Umbilical cord (tissue), 2 donors: ENCODE measurements around the gene SPIRE1. TPM values are rescaled to one million over a fixed set of nuclear protein-coding genes. Genes with fewer than 3 reads are reported as not detected.

Experiments used
- DNase-seq: peaks from one replicate; pipeline ENCODE4 v3.0.0-alpha.2; 2015; ENCODE audit warnings: low spot score
- total RNA-seq: library from RNA; depleted of rRNA; stranded (reverse); fragments of >200 nt; gene quantifications from one replicate; pipeline ENCODE4 v1.2.3, GENCODE V29; 2014; ENCODE audit warnings: low replicate concordance; ENCODE audit not compliant: insufficient read depth

The SPIRE1 gene
- total RNA-seq, 1 donor from 2014 or later = 22.1 TPM

DNA sequence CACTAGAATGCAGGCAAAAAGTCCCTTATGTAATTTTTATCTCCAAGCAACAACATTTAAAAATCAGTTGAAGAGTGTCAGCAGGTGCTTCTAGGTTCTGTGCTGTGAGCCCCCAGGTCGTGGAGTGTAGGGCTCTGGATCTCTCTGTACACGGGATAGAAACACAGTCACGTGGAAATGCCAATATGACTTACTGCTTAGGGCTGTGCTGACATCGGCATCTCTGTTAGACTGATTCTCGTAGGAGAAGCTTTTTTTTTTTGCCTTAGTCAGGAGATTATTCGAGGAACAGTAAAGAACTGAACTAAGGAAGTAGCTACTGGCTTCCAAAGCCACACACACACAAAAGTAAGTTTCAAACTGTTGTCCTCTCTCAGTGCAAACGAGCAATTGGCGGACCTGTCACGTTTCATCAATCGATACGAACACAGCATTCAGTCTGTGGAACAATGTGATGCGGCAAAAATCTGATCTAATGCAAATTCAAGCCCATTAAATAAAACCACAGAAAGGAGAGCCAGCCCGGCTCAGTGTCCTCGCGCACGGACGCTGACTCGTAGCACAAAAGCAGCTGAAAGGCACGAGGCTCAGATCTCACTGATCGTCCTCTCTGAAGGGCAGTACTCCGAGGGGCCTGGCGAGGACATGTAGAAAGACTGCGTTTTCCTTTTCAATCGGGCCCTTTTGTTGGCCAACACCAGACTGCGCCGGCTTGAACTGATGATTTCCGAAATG lies 208.7 kb downstream of the SPIRE1 start:
- peak; percentile 31 for DNase-seq

DNA sequence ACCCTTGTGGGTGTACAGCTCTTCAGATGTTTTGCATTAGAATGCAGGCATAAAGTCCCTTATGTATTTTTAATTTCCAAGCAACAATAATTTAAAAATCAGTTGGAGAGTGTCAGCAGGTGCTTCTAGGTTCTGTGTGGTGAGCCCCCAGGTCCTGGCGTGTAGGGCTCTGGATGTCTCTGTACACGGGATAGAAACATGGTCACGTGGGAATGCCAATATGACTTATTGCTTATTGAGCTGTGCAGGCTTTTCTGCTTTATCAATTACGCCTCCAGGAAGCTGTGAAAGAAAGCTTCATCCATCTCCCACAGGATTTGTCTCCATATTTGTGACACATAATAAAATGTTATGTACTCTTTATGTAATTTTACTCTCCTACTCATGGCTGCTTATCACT lies 212.4 kb downstream of the SPIRE1 start:
- no peak for DNase-seq

DNA sequence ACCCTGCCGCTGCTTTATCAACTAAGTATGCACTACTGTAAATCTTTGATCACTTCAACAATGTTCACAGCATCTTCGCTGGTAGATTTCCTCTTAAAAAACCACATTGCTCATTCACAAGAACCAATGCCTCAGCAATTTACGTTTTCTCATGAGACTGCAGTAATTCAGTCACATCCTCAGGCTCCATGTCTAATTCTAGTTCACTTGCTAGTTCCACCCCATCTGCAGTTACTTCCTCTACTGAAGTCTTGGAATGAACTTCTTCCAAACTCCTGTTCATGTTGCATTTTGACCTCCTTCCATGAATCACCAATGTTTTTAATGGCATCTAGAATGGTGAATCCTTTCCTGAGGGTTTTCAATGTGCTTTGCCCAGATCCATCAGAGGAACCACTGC lies 214.4 kb downstream of the SPIRE1 start:
- DNase-seq = peak; percentile 20

DNA sequence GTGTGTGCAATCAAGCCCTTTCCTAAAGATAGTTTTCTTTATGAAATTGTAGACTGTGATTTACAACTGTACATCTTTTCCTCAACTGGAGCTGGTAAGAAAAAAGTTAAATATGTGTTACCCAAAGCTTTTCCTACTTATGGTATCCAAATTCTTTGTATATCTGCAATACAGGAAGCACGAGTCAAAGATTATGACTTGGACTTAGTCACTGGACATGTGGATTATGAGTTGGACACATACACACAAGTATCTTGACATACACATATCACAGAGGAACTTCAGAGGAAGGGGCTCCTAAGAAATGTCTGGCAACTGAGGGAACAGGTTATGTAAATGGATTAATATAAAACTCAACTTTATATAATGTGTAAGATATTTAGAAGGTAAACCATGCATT lies 215.0 kb downstream of the SPIRE1 start:
- DNase-seq = no peak

DNA sequence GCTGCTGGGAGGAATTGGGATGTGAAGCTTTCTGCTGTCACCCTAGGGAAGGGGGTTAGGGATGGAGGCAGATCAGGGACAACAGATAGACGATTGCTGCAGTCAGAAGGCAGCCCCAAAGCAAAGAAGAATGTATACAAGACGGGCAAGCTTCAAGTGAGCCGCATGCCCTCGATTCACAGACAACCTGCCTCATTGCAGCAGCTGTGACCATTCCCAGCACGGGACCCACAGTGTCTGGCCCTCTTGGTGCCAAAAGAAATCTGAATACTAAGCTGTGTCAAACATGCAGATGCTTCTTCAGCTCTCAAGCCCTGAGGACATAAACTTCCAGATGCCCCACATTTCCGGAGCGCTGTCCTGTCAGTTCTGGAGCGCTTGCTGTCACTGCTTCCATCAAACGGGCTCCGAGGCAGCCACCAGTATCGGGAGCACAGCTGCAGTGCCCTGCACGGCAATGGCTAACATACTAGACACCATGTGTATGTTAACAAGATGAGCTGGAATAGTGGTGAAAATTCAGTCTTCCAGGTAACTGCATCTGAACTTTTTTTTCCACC lies 216.4 kb downstream of the SPIRE1 start:
- no peak for DNase-seq

DNA sequence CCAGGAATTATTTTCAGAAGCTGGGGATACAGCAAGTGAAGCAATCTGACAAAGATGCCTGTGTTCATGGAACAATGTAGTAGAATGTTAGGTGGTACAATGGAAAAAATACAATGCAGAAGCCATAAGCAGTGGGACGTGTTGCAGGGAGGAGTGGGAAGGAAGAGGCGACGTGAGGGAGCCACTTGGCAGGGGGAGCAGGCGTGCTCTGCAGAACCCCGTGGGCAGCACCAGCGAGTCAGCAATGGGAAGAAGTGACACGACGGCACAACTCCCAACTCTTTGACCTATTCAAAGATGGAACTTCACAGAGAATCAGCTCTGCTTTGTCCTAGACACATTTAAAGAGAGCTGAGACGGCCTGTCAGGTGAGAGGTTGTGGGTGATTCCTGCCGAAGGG lies 219.7 kb downstream of the SPIRE1 start:
- no peak for DNase-seq

DNA sequence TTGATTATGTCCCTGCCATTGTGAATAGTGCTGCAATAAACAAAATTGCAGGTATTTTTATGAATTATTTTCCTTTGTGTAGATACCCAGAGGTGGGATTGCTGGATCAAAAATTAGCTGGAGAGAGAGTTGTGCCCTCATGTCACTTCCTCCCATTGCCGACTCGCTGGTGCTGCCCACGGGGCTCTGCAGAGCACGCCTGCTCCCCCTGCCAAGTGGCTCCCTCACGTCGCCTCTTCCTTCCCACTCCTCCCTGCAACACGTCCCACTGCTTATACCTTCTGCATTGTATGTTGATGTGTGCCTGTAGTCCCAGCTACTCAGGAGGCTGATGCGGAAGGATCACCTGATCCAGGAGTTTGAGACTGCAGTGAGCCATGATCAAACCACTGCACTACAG lies 222.0 kb downstream of the SPIRE1 start:
- no peak for DNase-seq

DNA sequence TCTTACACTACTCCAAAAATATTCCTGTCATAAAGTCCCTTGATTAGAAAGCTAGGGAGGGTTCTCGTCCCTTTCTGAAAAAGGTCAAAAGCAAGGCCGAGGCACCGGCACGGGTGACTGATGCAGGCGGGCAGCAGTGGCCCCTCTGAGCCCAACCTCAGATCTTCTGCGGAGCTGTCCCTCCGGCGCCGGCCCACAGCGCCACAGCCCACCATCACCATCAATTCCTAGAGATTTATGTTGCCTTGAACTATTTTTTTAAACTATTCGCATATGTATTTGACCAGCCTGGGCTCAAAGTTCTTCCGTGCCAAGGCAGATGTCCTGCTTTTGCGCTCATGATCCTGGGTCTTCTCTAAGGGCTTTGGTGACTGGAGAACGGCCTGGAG lies 223.4 kb downstream of the SPIRE1 start:
- no peak for DNase-seq

DNA sequence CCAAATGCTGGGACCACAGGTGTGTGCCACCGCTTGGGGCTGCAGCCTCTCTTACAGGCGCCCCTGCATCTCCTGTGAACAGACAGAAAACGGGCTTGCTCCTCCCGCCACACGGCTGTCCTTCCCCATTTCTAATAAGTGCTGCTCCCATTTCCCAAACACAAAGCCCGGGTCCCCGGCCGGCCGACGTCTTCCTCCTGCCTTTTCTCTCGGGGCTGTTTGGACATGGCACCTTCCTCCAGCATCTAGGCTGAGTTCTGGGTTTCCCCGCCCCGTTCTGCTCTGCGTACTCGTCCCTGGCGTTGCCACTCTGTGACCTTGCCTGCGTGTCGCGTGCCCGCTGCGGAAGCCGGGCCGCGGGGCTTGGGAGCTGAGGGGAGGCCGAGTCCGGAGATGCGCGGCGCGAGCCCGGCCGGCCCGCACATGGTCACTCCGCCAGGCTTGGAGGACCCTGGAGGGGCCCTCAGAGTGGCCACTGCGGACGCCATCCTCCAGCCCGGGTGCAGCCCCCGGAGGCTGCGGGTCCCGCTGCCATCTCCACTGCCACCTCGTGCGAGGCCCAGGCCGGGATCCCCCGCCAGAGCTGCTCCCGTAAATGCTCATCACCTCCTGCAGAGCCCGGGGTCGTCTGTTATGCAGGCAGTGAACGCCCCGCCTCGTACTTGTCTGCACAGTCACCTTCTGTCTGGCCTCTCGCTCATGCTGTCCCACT lies 223.9 kb downstream of the SPIRE1 start:
- no peak for DNase-seq

DNA sequence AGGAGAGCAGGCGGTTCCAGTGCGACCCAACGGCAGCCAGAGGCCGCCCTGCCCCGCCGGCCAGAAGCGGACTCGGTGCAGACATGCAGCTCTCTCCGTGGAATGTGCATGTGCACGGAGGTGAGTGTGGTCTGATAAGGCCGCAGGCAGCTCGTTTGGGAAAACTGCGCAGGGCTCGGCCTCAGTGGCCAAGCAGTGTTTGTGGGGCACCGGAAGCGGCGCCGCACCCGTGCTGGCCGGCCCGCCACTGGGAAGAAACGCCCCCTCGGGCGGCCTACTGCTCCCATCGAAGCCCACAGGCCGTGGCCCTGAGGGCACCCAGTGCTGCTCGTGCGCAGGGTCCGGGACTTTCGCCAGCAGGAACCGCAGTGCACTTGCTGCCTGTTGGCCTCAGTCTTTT lies 225.0 kb downstream of the SPIRE1 start:
- DNase-seq = no peak

DNA sequence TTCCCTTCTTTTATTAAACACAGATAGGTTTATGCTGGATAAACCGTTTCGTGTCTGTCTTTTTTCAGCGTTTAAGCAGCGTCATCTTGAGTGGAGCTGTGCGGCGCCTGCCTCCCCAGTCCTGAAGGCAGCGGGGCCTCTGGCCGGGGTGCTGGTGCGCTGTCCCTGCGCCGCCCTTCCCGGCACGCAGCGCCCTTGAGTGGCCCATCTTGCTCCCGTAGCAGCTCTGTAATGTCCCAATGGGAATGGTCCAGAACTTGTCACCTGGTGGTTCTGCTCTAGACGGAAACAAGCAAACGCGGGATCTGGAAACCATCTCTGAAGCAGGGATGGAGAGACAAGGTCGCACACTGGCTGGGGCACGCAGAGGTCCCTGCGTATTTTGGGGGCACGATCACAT lies 225.7 kb downstream of the SPIRE1 start:
- peak; percentile 62 for DNase-seq

DNA sequence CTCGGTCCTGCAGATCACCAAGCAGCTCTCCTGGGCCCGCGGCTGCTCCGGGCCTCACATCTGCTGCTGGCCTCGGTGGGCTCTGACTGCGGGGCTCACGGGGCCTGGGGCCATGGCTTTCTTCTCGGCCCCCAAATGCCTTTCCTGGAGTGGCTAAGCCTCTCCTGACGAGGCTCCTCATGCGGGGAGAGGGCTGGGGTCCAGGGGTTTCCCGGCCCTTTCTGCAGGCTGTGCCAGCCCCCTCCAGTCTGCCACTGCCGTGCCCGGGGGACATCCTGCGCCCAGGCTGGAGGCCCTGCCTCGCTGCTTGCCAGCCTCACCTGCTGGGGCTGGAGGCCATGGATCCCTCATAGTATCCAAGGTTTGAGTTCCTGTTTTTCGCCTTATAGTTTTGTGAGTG lies 226.3 kb downstream of the SPIRE1 start:
- DNase-seq = no peak

DNA sequence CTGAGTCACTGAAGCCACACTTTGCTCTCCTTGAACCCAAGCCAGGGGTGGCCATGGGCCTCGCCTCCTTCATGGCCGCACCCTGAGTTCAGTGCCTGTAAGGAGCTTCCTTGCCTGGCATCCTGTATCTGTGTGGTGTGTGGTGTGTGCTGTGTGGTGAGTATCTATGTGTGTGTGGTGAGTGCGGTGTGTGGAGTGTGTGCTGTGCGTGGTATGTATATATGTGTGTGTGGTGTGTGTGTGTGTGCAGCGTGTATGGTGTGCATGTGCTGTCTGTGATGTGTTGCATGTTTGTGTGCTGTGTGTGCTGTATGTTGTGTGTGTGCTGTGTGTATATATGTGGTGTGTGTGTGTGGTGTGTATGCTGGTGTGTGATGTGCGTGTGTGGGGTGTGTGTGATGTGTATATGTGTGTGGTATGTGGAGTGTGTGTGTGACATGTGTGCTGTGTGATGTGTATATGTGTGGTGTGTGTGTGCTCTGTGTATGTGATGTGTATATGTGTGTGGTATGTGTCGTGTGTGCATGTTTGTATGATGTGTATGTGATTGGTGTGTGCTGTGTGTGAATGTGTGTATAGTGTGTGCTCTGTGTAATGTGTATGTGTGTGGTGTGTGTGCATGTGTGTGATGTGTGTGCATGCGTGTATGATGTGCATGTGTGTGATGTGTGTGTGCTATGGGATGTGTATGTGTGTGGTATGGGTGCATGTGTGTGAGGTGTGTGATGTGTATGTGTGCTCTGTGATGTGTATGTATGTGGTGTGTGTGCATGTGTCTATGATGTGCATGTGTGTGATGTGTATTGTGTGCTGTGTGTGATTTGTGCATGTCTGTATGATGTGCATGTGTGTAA lies 227.5 kb downstream of the SPIRE1 start:
- DNase-seq = no peak

DNA sequence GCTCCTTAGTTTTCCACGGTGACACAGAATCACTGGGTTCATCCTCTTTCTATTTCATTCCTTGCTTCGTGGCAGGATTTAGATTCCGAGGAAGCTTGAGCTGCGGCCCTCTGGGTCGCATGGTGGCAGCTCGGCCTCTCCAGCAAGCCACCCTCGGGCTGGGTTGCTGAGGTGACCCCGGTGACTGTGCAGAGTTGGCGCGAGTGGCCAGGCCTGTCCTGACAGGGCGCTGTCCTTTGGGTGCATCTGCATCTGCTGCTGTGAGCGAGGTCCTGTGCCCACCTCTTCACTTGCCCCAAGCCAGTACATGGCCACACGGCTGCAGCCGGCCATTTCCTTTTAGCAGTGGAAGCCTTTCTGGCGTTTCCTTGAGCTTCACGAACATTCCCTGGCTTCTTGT lies 228.4 kb downstream of the SPIRE1 start:
- DNase-seq = no peak

DNA sequence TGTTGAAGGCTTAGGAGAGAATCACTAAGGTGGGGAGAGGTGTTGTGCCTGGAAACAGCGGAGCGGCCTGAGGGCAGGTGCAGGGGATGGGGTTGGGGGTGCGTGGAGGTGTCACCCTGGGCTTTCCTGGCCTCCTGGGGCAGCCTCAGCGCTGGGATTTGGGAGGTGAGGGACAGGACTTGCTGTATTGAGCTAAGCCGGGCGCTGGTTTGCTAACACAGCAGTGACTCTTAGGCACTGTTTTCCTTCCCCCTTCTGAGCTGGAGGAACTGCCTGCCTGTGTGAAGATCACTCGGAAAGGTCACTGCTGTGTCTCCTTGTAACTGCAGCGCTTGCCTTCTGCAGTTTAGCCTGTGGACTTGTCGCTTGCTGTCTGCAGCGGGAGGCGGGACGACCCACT lies 229.0 kb downstream of the SPIRE1 start:
- no peak for DNase-seq

DNA sequence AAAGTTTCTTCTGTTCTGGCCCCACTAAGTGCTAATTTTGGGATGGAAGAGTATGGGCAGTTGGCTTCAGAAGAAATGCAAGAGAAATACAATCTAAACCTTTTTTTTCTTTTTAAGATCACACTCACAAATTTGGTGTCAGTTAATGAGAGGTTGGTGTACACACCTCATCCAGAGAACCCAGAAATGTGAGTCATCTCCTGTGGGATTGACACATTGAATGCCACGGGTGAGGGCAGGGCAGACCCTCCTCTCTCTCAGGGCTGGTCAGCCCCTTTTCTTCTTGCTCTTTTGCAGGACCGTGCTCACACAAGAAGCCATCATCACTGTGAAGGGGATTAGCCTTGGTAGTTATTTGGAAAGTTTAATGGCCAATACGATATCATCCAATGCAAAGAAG lies 231.0 kb downstream of the SPIRE1 start:
- no peak for DNase-seq

DNA sequence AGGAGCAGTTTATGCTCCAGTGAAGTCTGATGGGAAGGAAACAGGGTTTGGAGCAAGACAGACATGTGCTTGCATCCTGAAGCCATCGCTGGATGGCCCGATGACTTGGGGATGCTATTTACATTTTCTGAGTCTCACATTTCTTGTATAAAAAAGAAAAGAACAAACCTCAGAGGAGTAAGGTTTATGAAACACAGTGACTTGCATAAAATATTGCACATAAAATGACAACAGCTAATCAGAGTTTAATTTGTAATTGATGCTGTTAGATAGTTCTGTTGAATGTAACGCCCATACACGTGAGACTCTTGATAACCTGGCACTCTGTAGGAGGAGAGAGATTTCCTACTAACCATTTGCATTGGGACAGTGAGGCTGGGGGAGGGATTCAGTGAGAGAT lies 233.7 kb downstream of the SPIRE1 start:
- DNase-seq = no peak

DNA sequence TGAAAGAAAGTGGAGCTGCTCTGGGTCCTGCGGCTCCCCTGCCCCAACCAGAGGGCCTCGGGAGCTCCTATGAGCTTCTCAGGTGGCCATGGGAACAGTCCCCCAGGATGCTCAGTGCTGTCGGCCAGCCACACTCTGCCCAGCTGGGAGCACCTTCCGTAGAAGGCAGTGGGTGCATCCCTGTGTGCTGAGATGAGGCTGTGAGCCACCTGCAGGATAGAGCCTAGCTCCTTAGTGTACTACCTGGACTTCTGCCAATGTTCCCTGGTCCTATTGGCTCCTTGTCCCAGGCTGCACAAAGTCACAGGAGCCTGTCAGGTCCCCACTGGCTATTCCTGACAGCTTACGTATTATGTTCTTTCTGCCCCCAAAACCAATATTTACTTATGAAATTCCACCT lies 234.1 kb downstream of the SPIRE1 start:
- DNase-seq = no peak

DNA sequence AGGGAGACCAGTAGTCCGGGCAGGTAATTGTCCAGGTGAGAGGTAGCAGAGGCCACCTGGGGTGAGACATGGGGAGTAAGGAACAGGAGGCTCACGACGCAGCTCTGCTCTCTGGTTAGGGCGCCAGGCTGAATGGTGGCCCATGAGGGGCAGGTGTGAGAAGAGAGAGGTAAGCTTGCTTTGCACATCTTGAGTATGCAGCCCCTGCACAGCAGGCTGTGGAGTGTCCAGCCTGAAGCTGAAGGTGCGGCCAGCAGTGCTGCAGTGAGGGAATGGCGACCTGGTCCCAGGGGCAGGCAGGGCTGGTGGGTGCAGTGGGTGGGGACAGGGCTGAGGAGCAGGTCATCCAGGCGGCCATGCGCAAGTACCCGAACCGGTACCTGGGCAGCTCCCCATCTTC lies 234.5 kb downstream of the SPIRE1 start:
- DNase-seq = no peak

DNA sequence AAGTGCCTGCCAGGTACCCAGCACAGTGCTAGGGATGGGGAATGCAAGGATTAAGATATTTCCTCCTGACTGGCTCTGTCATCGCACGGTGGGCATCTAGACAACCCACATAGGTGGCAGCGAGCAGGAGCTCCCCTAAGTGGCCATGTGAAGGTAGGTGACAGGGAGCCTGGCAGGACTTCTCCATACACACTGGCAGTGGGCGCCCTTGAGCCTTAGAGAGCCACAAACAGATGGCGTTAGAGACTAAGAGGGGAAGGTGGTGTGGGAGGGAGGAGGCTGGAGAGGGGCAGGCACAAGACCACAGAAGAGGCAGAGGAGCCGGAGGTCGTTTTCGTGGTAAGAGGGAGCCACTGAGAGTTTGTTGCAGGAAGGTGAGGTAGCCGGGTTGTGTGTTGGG lies 235.0 kb downstream of the SPIRE1 start:
- no peak for DNase-seq

DNA sequence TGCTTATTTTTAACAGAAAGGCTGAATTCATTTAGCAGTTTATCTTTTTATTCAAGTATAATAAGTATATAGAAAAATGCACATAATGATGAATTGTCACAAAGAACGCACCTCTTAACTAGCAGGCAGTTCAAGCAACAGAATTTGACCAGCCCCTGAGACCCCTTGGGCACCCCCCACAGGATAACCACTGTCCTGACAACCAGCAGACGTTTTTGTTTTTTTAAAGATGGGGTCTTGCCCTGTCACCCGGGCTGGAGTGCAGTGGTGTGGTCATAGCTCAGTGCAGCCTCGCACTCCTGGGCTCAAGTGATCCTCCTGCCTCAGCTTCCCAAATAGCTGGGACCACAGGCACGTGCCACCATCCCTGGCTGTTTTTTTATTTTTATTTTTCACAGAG lies 236.2 kb downstream of the SPIRE1 start:
- DNase-seq = no peak

DNA sequence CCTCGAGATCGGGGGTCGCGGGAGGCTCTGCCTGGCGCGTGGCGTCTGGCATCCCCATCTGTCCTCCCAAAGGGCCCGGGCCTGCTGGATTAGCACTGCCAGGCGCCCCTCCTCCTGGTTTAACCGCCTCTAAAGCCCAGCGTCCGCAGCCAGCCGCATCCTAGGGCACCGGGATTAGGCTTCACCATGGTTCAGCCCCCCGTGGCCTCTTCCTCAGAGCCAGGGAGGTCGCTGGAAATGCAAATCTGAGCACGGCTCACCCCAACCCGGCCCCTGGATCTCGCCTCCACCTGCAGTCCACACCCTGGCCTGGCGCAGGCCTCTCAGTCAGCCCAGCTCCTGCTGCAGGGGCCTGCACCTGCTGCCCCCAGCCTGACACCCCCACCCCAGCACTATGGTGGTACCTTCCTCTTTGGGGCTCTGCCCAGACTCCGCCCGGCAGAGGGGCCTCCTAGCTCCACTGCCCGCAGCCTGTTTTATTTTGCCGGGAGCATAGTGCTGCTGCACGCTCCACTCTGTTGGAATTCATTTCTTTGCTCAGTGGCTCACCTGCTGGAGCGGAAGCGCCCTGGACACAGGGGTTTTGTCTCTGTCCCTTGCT lies 237.0 kb downstream of the SPIRE1 start:
- DNase-seq = peak; percentile 41
